GM12801 (cell line): ENCODE data around the gene CFP.

Experiments used
- TF ChIP-seq, protein P1 (sequence below): IDR thresholded peaks from one replicate; pipeline ENCODE4 v1.5.1; 2011; ENCODE audit warnings: control low read depth; ENCODE audit not compliant: insufficient read length; ENCODE audit errors: extremely low read depth

CFP gene

DNA sequence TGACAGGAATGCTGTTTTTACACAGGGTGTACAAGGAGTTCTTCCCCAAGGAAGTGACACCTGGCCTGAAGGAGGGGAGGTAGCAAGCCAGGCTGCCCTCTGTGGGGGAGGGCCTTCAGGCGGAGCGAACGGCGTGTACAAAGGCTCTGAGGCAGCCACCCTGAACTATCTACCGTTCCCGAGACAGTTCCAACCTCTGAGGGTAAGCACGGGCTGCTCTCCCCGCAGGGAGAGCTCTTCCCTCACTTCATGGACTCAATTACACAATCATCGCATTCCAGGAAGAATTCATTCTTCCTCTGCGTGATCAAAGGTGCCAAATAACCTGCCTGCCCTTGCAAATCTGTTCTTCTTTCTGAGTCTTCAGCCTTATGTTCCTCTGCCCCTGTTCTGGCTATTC is 15.8 kb upstream of the CFP start:
- TF ChIP-seq, protein P1, sequence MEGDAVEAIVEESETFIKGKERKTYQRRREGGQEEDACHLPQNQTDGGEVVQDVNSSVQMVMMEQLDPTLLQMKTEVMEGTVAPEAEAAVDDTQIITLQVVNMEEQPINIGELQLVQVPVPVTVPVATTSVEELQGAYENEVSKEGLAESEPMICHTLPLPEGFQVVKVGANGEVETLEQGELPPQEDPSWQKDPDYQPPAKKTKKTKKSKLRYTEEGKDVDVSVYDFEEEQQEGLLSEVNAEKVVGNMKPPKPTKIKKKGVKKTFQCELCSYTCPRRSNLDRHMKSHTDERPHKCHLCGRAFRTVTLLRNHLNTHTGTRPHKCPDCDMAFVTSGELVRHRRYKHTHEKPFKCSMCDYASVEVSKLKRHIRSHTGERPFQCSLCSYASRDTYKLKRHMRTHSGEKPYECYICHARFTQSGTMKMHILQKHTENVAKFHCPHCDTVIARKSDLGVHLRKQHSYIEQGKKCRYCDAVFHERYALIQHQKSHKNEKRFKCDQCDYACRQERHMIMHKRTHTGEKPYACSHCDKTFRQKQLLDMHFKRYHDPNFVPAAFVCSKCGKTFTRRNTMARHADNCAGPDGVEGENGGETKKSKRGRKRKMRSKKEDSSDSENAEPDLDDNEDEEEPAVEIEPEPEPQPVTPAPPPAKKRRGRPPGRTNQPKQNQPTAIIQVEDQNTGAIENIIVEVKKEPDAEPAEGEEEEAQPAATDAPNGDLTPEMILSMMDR, result no peak

DNA sequence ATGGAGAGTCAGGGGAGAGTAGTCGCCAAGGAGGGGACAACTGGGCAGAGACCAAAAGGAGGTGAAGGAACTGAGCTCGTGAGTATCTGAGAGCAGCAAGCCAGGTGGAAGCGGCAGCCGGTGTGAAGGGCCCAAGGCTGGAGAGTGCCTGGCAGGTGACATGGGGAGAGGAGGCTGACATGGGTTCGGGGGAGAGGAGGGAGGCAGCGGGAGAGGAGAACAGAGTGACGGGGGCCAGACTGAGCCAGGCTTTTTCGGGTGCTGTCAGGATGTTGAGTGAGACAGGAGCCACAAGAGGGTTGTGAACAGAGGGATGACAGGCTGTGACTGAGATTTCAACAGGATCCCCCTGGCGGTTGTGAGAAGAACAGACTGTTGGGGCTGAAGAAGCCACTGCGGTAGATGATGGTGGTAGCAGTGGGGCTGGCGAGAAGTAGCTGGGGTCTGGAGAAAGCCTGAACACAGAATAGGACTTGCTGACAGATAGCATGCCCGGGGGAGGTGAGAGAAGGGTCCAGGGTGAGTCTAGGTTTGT is 14.9 kb upstream of the CFP start:
- TF ChIP-seq, protein P1, result no peak

DNA sequence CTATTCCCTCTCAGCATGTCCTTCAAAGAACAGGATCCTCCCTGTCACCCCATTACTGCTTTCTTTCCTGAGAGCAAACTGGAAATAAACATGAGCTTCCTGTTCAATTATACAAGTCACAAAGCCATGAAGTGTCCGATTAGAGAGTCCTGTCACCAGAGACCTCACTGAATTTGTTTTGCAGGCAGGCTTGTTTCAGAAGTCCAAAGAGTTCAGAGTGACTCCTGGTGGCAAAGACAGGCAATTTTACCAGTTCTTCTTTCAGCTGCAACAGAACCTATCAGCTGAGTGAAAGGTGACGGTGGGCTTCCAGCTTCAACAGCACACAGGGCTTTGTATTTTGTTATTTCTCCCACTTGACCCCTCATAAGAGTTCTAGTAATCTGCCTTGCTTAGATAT is 14.2 kb upstream of the CFP start:
- TF ChIP-seq, protein P1, result no peak

DNA sequence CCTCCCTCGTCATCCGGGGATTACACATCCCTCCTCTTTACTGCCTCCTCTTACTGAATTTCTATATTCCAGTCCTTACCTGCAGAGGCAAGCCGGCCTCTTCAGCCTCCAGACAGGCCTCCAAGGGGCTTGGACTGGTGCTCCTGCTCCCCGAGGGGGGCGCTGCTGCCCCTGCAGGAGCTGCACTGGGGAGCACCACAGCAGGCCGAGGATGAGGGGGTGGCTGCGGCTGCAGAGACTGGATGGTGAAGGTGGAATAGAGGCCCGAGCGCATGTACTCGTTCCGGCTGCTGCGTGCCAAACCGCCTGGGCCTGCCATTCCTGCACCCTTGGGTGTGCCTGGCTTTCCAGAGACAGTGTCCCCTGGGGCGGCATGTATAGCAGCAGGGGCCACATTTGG is 9.1 kb upstream of the CFP start:
- TF ChIP-seq, protein P1, result no peak

DNA sequence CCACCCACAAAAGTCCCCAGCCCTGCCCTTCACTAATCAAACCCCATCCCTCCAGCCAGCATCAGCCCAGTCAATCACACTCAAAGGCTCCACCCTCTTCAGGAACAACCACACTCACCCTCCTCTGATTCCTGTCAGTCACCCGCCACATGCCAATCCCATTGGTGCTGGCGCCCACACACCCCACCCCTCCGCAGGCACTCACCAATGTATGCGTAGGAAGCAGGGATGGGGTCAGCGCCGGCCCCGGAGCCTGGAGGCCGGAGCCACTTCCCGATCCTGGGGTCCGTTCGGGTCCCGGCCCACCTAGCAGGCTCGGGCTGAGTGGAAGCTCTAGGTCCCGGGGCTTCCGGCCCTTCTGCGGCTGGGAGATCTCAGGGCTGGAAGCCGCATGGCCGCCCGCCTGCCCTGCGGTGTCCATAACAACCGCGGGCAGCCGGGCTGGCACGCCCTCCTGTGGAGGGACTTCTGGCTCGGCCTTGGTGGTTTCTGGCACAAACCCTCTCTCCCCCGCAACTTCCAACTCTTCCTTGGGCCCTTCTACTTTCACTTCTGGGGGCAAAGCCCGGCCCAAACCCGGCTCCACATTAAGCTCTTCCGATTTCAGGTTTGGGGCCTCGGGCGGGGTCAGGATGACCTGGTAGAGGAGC is 7.9 kb upstream of the CFP start:
- TF ChIP-seq, protein P1, result no peak

DNA sequence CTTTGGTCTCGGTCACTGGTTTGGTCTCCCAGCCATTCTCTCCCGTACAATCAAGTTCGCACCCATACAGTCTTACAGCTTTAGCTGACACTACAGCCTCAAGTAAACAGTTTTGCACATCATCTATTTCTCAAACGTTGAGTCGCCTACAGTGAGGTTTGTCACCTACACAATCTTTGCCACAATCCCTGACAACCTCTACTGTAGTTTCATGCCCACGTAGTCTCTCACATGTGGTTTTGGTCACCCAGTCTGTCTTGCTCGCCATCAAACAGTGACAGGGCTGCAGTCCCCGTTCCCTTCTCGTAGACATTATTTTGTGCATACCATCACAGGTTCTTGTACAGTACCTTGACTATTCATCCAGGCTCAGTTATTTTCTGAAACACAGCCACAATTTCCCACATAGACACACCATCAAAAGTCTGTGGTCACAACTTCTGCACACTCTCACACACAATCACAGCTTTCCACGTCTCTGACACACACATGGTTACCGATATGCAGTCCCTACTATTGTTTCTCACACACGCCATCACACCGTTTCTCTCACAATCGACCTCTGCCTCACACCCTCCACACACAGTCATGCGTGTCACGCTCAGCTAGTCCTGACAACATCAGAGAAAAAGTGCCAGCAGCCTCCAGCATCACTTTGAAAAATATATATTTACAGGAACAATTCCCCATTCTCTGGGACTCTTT is 5.3 kb upstream of the CFP start:
- TF ChIP-seq, protein P1, result no peak

DNA sequence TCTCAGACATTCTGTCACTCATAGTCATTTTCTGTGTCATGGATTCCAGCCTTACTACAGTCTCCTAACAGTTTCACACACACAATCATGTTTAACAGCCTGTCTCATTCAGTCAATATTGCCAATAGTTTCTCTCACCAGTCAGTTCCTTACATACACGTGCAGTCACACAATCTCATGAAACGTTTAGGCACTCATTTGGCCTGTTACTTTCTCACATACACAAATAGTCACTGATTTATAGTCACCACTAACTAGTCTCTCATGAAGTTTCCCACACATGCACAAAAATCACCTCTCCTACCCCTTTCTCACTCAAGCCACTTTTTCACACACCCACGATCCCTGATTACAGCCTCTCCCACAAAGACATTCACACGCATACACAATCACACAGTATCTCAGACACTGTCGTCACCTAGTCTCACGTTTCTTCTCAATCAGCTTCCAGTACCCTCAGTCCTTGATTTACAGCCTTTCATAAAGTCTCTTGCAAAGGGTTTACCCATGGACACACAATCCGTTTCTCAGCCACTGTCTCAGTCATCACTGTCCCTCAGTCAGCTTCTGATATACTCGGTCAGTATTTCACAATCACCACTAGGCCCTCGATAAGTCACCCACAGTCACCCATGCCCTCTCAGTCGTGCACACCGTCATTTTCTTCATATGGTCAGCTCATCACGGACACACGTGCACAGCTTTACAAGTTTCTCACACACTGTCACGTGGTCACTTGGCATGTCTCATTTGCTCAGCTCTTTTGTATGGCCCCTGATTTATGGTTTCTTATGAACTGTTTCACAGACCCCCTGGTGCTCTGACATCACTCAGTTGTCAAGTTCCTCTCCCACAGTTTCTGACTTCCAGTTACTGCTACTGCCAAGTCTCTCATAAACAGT is 4.2 kb upstream of the CFP start:
- TF ChIP-seq, protein P1, result no peak
